Breast epithelium (tissue), 3 donors: ENCODE measurements around the gene PHKG2.

Experiments
- CTCF ChIP-seq, 3 donors: fragments of 450-650 bp; IDR thresholded peaks; one replicate each; pipeline ENCODE4 v1.5.1; 2016 to 2017; ENCODE audit warnings: antibody characterized with exemption in 3 of 3, mild to moderate bottlenecking in 3 of 3, moderate library complexity in 3 of 3
- POLR2A ChIP-seq: fragments of 450-650 bp; IDR thresholded peaks from one replicate; pipeline ENCODE4 v1.6.1; 2016; ENCODE audit warnings: antibody characterized with exemption, mild to moderate bottlenecking, moderate library complexity
- POLR2AphosphoS5 ChIP-seq, 3 donors: sonication (generic); formaldehyde crosslinking; IDR thresholded peaks; one replicate each; pipeline ENCODE4 v1.6.1; 2017; ENCODE audit warnings: antibody characterized with exemption in 3 of 3

DNA sequence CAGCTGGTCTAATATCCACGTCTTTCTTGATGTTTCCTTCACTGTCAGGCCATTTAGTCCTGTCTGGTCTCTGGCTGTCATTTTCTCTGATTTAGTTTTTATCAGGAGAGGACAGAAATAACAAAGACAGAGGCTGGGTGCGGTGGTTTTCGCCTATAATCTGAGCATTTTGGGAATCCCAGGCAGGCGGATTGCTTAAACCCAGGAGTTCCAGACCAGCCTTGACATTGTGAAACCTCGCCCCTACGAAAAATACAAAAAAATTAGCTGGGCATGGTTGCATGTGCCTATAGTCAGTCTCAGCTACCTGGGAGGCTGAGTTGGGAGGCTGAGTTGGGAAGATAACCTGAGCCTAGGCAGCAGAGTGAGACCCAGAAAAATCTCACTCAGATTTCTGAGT, 42.2 kb upstream of the PHKG2 start:
- TF ChIP-seq CTCF (IDR thresholded peaks at IDR 0.05) (no peak), POLR2A (no peak), POLR2AphosphoS5 (IDR thresholded peaks at IDR 0.05) (no peak)
